Measurements from ENCODE around the gene NLRC3. TPM values are rescaled to one million over a fixed set of nuclear protein-coding genes. Genes with fewer than 3 reads are reported as not detected.

NLRC3 gene
- total and polyA plus RNA-seq, 2 donors (not counting 1 experiment from before 2014, with no cell fraction given): 28.8 to 35.7 TPM

DNA sequence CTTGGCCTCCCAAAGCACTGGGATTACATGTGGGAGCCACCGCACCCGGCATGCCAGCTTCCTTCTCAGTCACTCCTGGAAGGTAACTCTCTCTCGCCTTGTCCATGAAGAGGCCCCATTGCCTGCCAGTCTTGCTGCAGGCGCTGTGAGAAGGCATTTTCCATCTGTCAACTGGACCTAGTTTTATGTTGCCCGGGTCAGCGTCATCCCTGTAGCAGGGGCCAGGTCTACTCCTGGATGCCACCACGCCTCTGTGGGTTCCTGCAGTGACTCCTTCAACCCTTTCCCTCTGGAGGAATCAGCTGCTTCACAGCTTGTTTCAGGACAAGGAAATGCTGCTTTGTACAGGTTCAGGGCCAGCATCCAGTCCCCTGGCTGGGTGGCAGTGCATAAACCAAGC is 2.6 kb upstream of the NLRC3 start:
- H3K4me3 Mint-ChIP-seq: peak overlapping the region; percentile 91
- ATAC-seq (ENCODE audit: low read depth) (no peak), DNase-seq (no peak)
- intact Hi-C loops (cut with micrococcal nuclease): no loop called here
- peaks cover 16% of the 10 kb centered on the region for H4K20me1 ChIP-seq (ENCODE audit: control insufficient read depth, insufficient read depth, low read length, poor library complexity, severe bottlenecking)
- TF ChIP-seq, protein P1, sequence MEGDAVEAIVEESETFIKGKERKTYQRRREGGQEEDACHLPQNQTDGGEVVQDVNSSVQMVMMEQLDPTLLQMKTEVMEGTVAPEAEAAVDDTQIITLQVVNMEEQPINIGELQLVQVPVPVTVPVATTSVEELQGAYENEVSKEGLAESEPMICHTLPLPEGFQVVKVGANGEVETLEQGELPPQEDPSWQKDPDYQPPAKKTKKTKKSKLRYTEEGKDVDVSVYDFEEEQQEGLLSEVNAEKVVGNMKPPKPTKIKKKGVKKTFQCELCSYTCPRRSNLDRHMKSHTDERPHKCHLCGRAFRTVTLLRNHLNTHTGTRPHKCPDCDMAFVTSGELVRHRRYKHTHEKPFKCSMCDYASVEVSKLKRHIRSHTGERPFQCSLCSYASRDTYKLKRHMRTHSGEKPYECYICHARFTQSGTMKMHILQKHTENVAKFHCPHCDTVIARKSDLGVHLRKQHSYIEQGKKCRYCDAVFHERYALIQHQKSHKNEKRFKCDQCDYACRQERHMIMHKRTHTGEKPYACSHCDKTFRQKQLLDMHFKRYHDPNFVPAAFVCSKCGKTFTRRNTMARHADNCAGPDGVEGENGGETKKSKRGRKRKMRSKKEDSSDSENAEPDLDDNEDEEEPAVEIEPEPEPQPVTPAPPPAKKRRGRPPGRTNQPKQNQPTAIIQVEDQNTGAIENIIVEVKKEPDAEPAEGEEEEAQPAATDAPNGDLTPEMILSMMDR (IDR thresholded peaks at IDR 0.05): no peak
- TF ChIP-seq EZH2 (IDR thresholded peaks at IDR 0.05; ENCODE audit: borderline replicate concordance, insufficient read depth, low read depth, low read length, poor library complexity, severe bottlenecking): no peak
- H3K4me1 Mint-ChIP-seq: peaks cover 55% of the 10 kb centered on the region
- ChIA-PET POLR2A (interaction anchor here (0.6 kb wide), 1 partner anchor 1059 kb away, joined by 3 read pairs; the partner anchor contains the start of gene AMDHD2), CTCF (interaction anchor here (0.6 kb wide), 1 partner anchor 1044 kb away, joined by 3 read pairs; no protein-coding TSS in a partner anchor)
- H3K27ac ChIP-seq (ENCODE audit: low read length in 2 of 2): peak overlapping the region; percentile 56 to 78
- H3K36me3 ChIP-seq (replicated peaks in 1 of 2; ENCODE audit: control extremely low read depth in 1 of 2, control insufficient read depth in 1 of 2, extremely low read depth in 1 of 2, insufficient read depth in 2 of 2, low read length in 1 of 2): peaks cover 0 to 6% of the 10 kb centered on the region in 2 experiments
- peak overlapping the region; percentile 78 for H3K27ac Mint-ChIP-seq
- H3K27me3 ChIP-seq (replicated peaks in 1 of 4; ENCODE audit: control extremely low read depth in 1 of 4, control insufficient read depth in 3 of 4, insufficient read depth in 4 of 4, low read length in 3 of 4): no peaks in the 10 kb centered on the region
- H3K4me2 ChIP-seq (replicated peaks; ENCODE audit: low read depth, low read length, poor library complexity, severe bottlenecking): peak overlapping the region; percentile 97
- H3K9me3 ChIP-seq (ENCODE audit: control extremely low read depth in 1 of 3, control insufficient read depth in 2 of 3, insufficient read depth in 1 of 3, low read length in 2 of 3): no peaks in the 10 kb centered on the region
- no peak overlapping the region for H3K9ac ChIP-seq (ENCODE audit: low read length)
- 83% methylated on average over 7 of the region's 7 CpGs for WGBS (ENCODE audit: insufficient coverage)
- no peaks in the 10 kb centered on the region for H3K27me3 Mint-ChIP-seq
- H2AFZ ChIP-seq (ENCODE audit: insufficient read depth, low read depth, low read length, poor library complexity, severe bottlenecking): peak overlapping the region; percentile 53
- peak overlapping the region in 1 of 5 experiments; percentile 0 for H3K4me3 ChIP-seq (ENCODE audit: control extremely low read depth in 1 of 5, extremely low read depth in 1 of 5, insufficient read depth in 1 of 5, low read depth in 2 of 5, low read length in 4 of 5)
- H3K4me1 ChIP-seq (ENCODE audit: control insufficient read depth in 2 of 2, insufficient read depth in 2 of 2, low read length in 2 of 2): peaks cover 45 to 54% of the 10 kb centered on the region in 2 donors
- no peaks in the 10 kb centered on the region for H3K9me3 Mint-ChIP-seq (ENCODE audit: insufficient read depth)
- peaks cover 27% of the 10 kb centered on the region for H3K79me2 ChIP-seq (ENCODE audit: control insufficient read depth, insufficient read depth, low read length)
